GM21825 (cell line): ENCODE results near the gene HM13.
"Not testable (repeated sequence)": the region's sequence is repeated elsewhere in the genome, so short reads cannot be mapped to it uniquely, and the experiment has no call there.

ENCODE experiments used
- ATAC-seq: cut with Tn5 transposase; IDR thresholded peaks from one replicate; pipeline ENCODE4 v1.9.1; 2021; ENCODE audit warnings: mild to moderate bottlenecking, moderate library complexity; ENCODE audit not compliant: unreplicated experiment

The HM13 gene

GRCh38 chr20:31542201-31542842 is 28.1 kb downstream of the HM13 start:
- no peak for ATAC-seq

GRCh38 chr20:31542963-31543362 is 28.7 kb downstream of the HM13 start:
- ATAC-seq = no peak

GRCh38 chr20:31543966-31544598 is 29.8 kb downstream of the HM13 start:
- no peak for ATAC-seq

GRCh38 chr20:31544600-31544999 is 30.4 kb downstream of the HM13 start:
- ATAC-seq = no peak

- not testable (repeated sequence) for ATAC-seq
Observed at GRCh38 chr20:31545621-31546040, 31.4 kb downstream of the HM13 start.

GRCh38 chr20:31547017-31547675 is 32.9 kb downstream of the HM13 start:
- ATAC-seq = peak; percentile 73

- ATAC-seq = no peak
Observed at GRCh38 chr20:31547720-31548298, 33.6 kb downstream of the HM13 start.

- ATAC-seq = no peak
Observed at GRCh38 chr20:31548820-31549512, 34.7 kb downstream of the HM13 start.

GRCh38 chr20:31549513-31549880 is 35.3 kb downstream of the HM13 start:
- ATAC-seq = no peak

- ATAC-seq = no peak
Observed at GRCh38 chr20:31550099-31550498, 35.9 kb downstream of the HM13 start.

GRCh38 chr20:31551163-31552081 is 37.2 kb downstream of the HM13 start:
- ATAC-seq = no peak

- no peak for ATAC-seq
Observed at GRCh38 chr20:31555203-31555775, 41.0 kb downstream of the HM13 start.

GRCh38 chr20:31559704-31560093 is 45.5 kb downstream of the HM13 start:
- ATAC-seq = no peak

- ATAC-seq = no peak
Observed at GRCh38 chr20:31560094-31560745, 46.0 kb downstream of the HM13 start.

GRCh38 chr20:31560746-31561598 is 46.7 kb downstream of the HM13 start:
- ATAC-seq = no peak

- ATAC-seq = no peak
Observed at GRCh38 chr20:31562241-31562640, 48.0 kb downstream of the HM13 start.

GRCh38 chr20:31564284-31564683 is 50.0 kb downstream of the HM13 start:
- no peak for ATAC-seq

GRCh38 chr20:31565699-31566318 is 51.6 kb downstream of the HM13 start:
- ATAC-seq = no peak
